HCT116 (cell line): ENCODE results near the gene CATSPER4. TPM values are rescaled to one million over a fixed set of nuclear protein-coding genes. Genes with fewer than 3 reads are reported as not detected.

ENCODE experiments used
- ATAC-seq: fragments of 200-7000 bp; cut with Tn5 transposase; 2 replicates; pipeline ENCODE4 v1.9.1; 2020; ENCODE audit warnings: mild to moderate bottlenecking, moderate library complexity
- BruUV-seq: library from RNA; stranded (reverse); fragments of 400-500 nt; replicated peaks from 2 replicates; lab custom pipeline; 2021; lab: Mats Ljungman, UMichigan
- CTCF ChIA-PET: fragments of 300-600 bp; sonication (Branson Sonifier 250); formaldehyde crosslinking; loops from one replicate; lab custom pipeline; 2021; ENCODE audit warnings: antibody characterized with exemption; lab: Charles Lee
- POLR2A ChIA-PET: fragments of 300-600, 350-600 bp; sonication (Branson Sonifier 250); formaldehyde crosslinking; loops from one replicate; lab custom pipeline; 2021; ENCODE audit warnings: antibody characterized with exemption; lab: Charles Lee
- RAD21 ChIA-PET, 2 experiments: fragments of 300-600 bp; sonication (Branson Sonifier 250); formaldehyde crosslinking; loops; one replicate each; lab custom pipeline; 2023; ENCODE audit warnings: low total read pairs in 2 of 2; ENCODE audit not compliant: uncharacterized antibody in 2 of 2, unreplicated experiment in 2 of 2, low non-redundant PET in 1 of 2; lab: Charles Lee
- DNase-seq: peaks from one replicate; pipeline ENCODE4 v3.0.0-alpha.2; 2010; ENCODE audit warnings: low read depth, low spot score
- H2AFZ ChIP-seq: fragments of 200-600 bp; shearing (Covaris generic), sonication (generic); 2 replicates; pipeline ENCODE4 v1.6.1; 2017; ENCODE audit warnings: low read depth, mixed run types, mixed read lengths, antibody characterized with exemption, low read length; ENCODE audit not compliant: poor library complexity, severe bottlenecking
- H3K27ac ChIP-seq: 2 replicates; pipeline ENCODE4 v1.5.1; 2012; ENCODE audit warnings: low read depth, low read length
- H3K27me3 ChIP-seq: fragments of 200-600 bp; sonication (generic); 2 replicates; pipeline ENCODE4 v1.6.1; 2016; ENCODE audit warnings: mixed run types, low read length, mixed read lengths; ENCODE audit not compliant: insufficient read depth
- H3K36me3 ChIP-seq, 2 experiments: fragments of 200-500 bp in 1 of 2; fragments of 200-600 bp in 1 of 2; sonication (Bioruptor generic) in 1 of 2; sonication (generic) in 1 of 2; 2 replicates each; pipeline versions ENCODE4 v1.5.1 to v1.6.1; 2014 to 2016; ENCODE audit warnings: low read length in 2 of 2, inconsistent platforms in 1 of 2, mixed read lengths in 1 of 2, mixed run types in 1 of 2; ENCODE audit not compliant: insufficient read depth in 2 of 2, control insufficient read depth in 1 of 2
- H3K4me1 ChIP-seq, 2 experiments: fragments of 200-600 bp in 1 of 2; sonication (generic) in 1 of 2; 2 replicates each; pipeline versions ENCODE4 v1.5.1 to v1.6.1; 2012 to 2017; ENCODE audit warnings: low read length in 2 of 2, inconsistent platforms in 1 of 2, mild to moderate bottlenecking in 1 of 2, mixed read lengths in 1 of 2, mixed run types in 1 of 2, moderate library complexity in 1 of 2; ENCODE audit not compliant: insufficient read depth in 2 of 2, control insufficient read depth in 1 of 2
- H3K4me2 ChIP-seq: fragments of 200-600 bp; sonication (generic); 2 replicates; pipeline ENCODE4 v1.6.1; 2017; ENCODE audit warnings: mixed run types, low read length, mixed read lengths
- H3K4me3 ChIP-seq, 2 experiments: fragments of 200-600 bp in 1 of 2; sonication (generic) in 1 of 2; replicated peaks in 1 of 2; 2 replicates each; pipeline ENCODE4 v1.5.1; 2011 to 2016; ENCODE audit warnings: low read length in 2 of 2, control low read depth in 1 of 2, low read depth in 1 of 2, mild to moderate bottlenecking in 1 of 2, mixed read lengths in 1 of 2, mixed run types in 1 of 2
- H3K79me2 ChIP-seq: fragments of 200-600 bp; sonication (generic); 2 replicates; pipeline ENCODE4 v1.6.1; 2017; ENCODE audit warnings: mild to moderate bottlenecking, mixed run types, low read length, moderate library complexity, mixed read lengths; ENCODE audit not compliant: insufficient read depth
- H3K9ac ChIP-seq: fragments of 200-600 bp; sonication (generic); 2 replicates; pipeline ENCODE4 v1.6.1; 2016; ENCODE audit warnings: low read length, mixed read lengths
- H3K9me2 ChIP-seq: fragments of 200-600 bp; sonication (generic), shearing (Covaris generic); 2 replicates; pipeline ENCODE4 v1.6.1; 2017; ENCODE audit warnings: mixed run types, mild to moderate bottlenecking, moderate library complexity; ENCODE audit not compliant: insufficient read depth
- H3K9me3 ChIP-seq, 2 experiments: fragments of 200-500 bp in 1 of 2; fragments of 200-600 bp in 1 of 2; sonication (Bioruptor generic) in 1 of 2; sonication (generic) in 1 of 2; 2 replicates each; pipeline ENCODE4 v1.6.1; 2014 to 2017; ENCODE audit warnings: low read length in 2 of 2, mixed read lengths in 2 of 2, inconsistent platforms in 1 of 2, low read depth in 1 of 2, mild to moderate bottlenecking in 1 of 2, mixed run types in 1 of 2, moderate library complexity in 1 of 2; ENCODE audit not compliant: control insufficient read depth in 1 of 2, insufficient read depth in 1 of 2
- H4K20me1 ChIP-seq: fragments of 200-600 bp; sonication (generic), shearing (Covaris generic); 2 replicates; pipeline ENCODE4 v1.6.1; 2017; ENCODE audit warnings: mixed run types, mild to moderate bottlenecking, moderate library complexity; ENCODE audit not compliant: insufficient read depth
- CEBPB ChIP-seq: IDR thresholded peaks from 2 replicates; pipeline ENCODE4 v1.6.1; 2012; ENCODE audit warnings: low read depth
- FOSL1 ChIP-seq: IDR thresholded peaks from 2 replicates; pipeline ENCODE4 v1.6.1; 2012; ENCODE audit warnings: low read depth
- POLR2AphosphoS5 ChIP-seq: IDR thresholded peaks from 2 replicates; pipeline ENCODE4 v1.6.1; 2011; ENCODE audit warnings: mild to moderate bottlenecking, low read depth, low read length, moderate library complexity
- ZFX ChIP-seq: fragments of 450-650 bp; IDR thresholded peaks from 2 replicates; pipeline ENCODE4 v1.6.1; 2017
- intact Hi-C: fragments of 100-400 bp; cut with micrococcal nuclease; formaldehyde crosslinking; loops from 2 replicates; pipeline ENCODE4 v1.10.0; 2022
- total RNA-seq: library from RNA; stranded (reverse); gene quantifications from one replicate; pipeline ENCODE4 v1.2.1, GENCODE V29; 2021; ENCODE audit not compliant: unreplicated experiment
- TF ChIP-seq, protein P1 (sequence below): IDR thresholded peaks from 2 replicates; pipeline ENCODE4 v1.6.1; 2012

Gene CATSPER4
- total RNA-seq, 1 experiment from 2014 or later = not detected

DNA sequence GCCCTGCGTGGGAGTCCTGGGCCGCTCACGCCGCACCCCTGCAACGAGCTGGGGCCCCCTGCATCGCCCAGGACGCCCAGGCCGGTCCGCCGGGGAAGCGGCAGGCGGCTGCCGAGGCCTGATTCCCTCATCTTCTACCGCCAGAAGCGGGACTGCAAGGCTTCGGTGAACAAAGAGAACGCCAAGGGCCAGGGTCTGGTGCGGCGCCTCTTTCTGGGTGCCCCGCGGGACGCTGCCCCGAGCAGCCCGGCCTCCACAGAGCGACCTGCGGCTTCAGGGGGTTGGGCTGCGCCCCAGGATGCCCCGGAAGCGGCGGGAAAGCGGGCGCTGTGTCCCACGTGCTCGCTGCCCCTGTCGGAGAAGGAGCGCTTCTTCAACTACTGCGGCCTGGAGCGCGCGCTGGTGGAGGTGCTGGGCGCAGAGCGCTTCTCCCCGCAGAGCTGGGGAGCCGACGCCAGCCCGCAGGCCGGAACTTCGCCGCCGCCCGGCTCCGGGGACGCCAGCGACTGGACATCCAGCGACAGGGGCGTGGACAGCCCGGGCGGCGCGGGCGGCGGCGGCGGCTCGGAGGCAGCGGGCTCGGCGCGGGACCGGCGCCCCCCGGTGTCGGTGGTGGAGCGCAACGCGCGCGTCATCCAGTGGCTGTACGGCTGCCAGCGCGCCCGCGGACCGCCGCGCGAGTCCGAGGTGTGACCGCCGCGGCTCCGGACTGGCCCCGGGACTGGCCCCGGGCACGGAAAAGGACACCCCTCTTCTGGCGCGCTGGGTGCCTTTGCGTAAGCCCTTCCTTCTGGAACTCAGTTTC lies 28.8 kb upstream of the CATSPER4 start:
- RAD21 ChIA-PET = interaction anchor here in 1 of 2 experiments (0.5 kb wide), 1 partner anchor 1486 kb away, joined by 3 read pairs; no protein-coding TSS in a partner anchor

DNA sequence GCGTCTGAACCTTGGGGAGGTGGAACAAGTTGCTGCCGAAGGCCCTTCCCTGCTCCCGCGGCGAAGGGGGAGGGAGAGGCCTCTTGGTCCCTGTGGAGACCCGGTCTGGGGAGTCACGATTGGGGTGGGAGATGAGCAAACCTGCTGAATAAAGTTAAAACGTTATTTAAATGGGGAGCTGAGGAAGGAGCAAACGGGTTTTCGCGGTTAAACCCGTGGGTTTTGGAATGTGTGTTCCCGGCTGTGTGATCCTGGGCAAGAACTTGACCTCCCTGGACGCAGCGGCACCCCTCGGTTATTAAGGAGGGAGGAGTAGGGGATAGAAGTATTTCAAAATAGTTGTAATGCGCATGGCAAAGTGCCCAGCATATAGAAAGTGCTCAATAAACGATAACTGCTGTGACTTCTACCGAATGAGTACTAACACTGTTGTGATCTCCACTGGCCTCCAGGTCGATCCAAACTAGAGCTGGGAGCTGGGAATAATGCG lies 28.1 kb upstream of the CATSPER4 start:
- DNase-seq (no peak), ATAC-seq (no peak)
- TSS peak; percentile 56 for BruUV-seq
- Histone ChIP-seq H3K9me2 (no peaks in the 10 kb centered on the region), H3K27me3 (no peaks in the 10 kb centered on the region), H4K20me1 (no peaks in the 10 kb centered on the region), H2AFZ (peak overlapping the region; percentile 70), H3K4me2 (peak overlapping the region; percentile 94), H3K4me1 (peaks cover 11 to 46% of the 10 kb centered on the region in 2 experiments), H3K36me3 (no peaks in the 10 kb centered on the region), H3K27ac (no peak overlapping the region; the same call in 1 of the 2 replicates), H3K4me3 (peak overlapping the region; percentile 35 to 57), H3K79me2 (no peaks in the 10 kb centered on the region), H3K9me3 (no peaks in the 10 kb centered on the region), H3K9ac (peak overlapping the region; percentile 50)
- ChIA-PET POLR2A (interaction anchor here (0.6 kb wide), 1 partner anchor 328 kb away, joined by 4 read pairs; no protein-coding TSS in a partner anchor), RAD21 (no interaction called here), CTCF (no interaction called here)
- intact Hi-C loops = no loop called here
- TF ChIP-seq POLR2AphosphoS5 (no peak), ZFX (0 out of 2 replicates have a peak, but pooled peaks have one; percentile 1)

More for the DNA sequence above, 28.8 kb upstream of the CATSPER4 start:
- Histone ChIP-seq H3K9me2 (no peaks in the 10 kb centered on the region), H3K4me2 (peak overlapping the region; percentile 94), H3K9me3 (no peaks in the 10 kb centered on the region), H3K4me1 (peaks cover 16 to 52% of the 10 kb centered on the region in 2 experiments), H3K27ac (peak overlapping the region; percentile 37; the same call in 1 of the 2 replicates), H3K79me2 (no peaks in the 10 kb centered on the region), H2AFZ (peak overlapping the region; percentile 70), H3K36me3 (no peaks in the 10 kb centered on the region), H3K9ac (peak overlapping the region; percentile 50), H3K27me3 (no peaks in the 10 kb centered on the region), H3K4me3 (peak overlapping the region; percentile 35 to 57)
- POLR2A ChIA-PET = interaction anchor here (1.5 kb wide), 1 partner anchor 8 kb away, joined by 4 read pairs; the partner anchor contains the start of gene ZNF593
- intact Hi-C loops = no loop called here
- DNase-seq (no peak), ATAC-seq (peak; percentile 56)
- CTCF ChIA-PET = interaction anchor here (0.8 kb wide), 1 partner anchor 8 kb away, joined by 3 read pairs; the partner anchor contains the start of gene ZNF593
- BruUV-seq = no TSS peak
- TF ChIP-seq ZFX = peak; percentile 39; the same call in 1 of the 2 replicates
- peak; percentile 17; the same call in 1 of the 2 replicates for TF ChIP-seq POLR2AphosphoS5
- TF ChIP-seq FOSL1 = no peak
- TF ChIP-seq, protein P1, sequence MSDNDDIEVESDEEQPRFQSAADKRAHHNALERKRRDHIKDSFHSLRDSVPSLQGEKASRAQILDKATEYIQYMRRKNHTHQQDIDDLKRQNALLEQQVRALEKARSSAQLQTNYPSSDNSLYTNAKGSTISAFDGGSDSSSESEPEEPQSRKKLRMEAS = peak; percentile 70
- TF ChIP-seq CEBPB = no peak
- TF ChIP-seq, all 23 proteins: peak for 3
- H4K20me1 ChIP-seq = no peaks in the 10 kb centered on the region
